Stimulated activated CD4-positive, alpha-beta T cell treated with anti-CD3 and anti-CD28 coated beads, Interleukin-2, amount 100 ng/mL, for 4 hours (primary cell): Measurements from ENCODE around the gene HERC2.
"Not testable (repeated sequence)": the region's sequence is repeated elsewhere in the genome, so short reads cannot be mapped to it uniquely, and the experiment has no call there.

Experiments used
- DNase-seq: peaks from one replicate; pipeline ENCODE4 v3.0.0-alpha.2; 2020; ENCODE audit warnings: low read depth

HERC2 gene

GRCh38 chr15:28129231-28129848, 192.6 kb downstream of the HERC2 start:
- no peak for DNase-seq

GRCh38 chr15:28128031-28128430, 193.9 kb downstream of the HERC2 start:
- DNase-seq: no peak

GRCh38 chr15:28127036-28127435, 194.9 kb downstream of the HERC2 start:
- DNase-seq: no peak

- DNase-seq: no peak
Measured at GRCh38 chr15:28125673-28126651, 196.0 kb downstream of the HERC2 start.

GRCh38 chr15:28124841-28125240, 197.1 kb downstream of the HERC2 start:
- DNase-seq: no peak

GRCh38 chr15:28123408-28124023, 198.5 kb downstream of the HERC2 start:
- DNase-seq: peak; percentile 28

GRCh38 chr15:28122038-28122949, 199.7 kb downstream of the HERC2 start:
- no peak for DNase-seq

GRCh38 chr15:28121577-28121976, 200.4 kb downstream of the HERC2 start:
- not testable (repeated sequence) for DNase-seq

GRCh38 chr15:28120359-28120640, 201.7 kb downstream of the HERC2 start:
- DNase-seq: no peak

GRCh38 chr15:28118531-28118930, 203.4 kb downstream of the HERC2 start:
- no peak for DNase-seq

GRCh38 chr15:28118083-28118482, 203.9 kb downstream of the HERC2 start:
- no peak for DNase-seq

GRCh38 chr15:28117432-28117990, 204.5 kb downstream of the HERC2 start:
- DNase-seq: no peak

GRCh38 chr15:28116521-28117431, 205.2 kb downstream of the HERC2 start:
- DNase-seq: no peak

GRCh38 chr15:28115871-28116270, 206.1 kb downstream of the HERC2 start:
- no peak for DNase-seq

- no peak for DNase-seq
Measured at GRCh38 chr15:28114721-28115622, 207.0 kb downstream of the HERC2 start.

- DNase-seq: no peak
Measured at GRCh38 chr15:28114114-28114455, 207.9 kb downstream of the HERC2 start.

GRCh38 chr15:28113394-28114113, 208.4 kb downstream of the HERC2 start:
- DNase-seq: no peak

- DNase-seq: no peak
Measured at GRCh38 chr15:28112962-28113361, 209.0 kb downstream of the HERC2 start.
